GM19468 (cell line): Measurements from ENCODE around the gene DPP7.
A peak's percentile ranks its signal among the peaks of the same experiment; 100 is the strongest.
"Not testable (repeated sequence)": the region's sequence is repeated elsewhere in the genome, so short reads cannot be mapped to it uniquely, and the experiment has no call there.

Experiments
- ATAC-seq: cut with Tn5 transposase; IDR thresholded peaks from one replicate; pipeline ENCODE4 v1.9.1; 2021; ENCODE audit warnings: mild to moderate bottlenecking, moderate library complexity, moderate number of reproducible peaks; ENCODE audit not compliant: unreplicated experiment; ENCODE audit errors: extremely low read depth

The DPP7 gene

DNA sequence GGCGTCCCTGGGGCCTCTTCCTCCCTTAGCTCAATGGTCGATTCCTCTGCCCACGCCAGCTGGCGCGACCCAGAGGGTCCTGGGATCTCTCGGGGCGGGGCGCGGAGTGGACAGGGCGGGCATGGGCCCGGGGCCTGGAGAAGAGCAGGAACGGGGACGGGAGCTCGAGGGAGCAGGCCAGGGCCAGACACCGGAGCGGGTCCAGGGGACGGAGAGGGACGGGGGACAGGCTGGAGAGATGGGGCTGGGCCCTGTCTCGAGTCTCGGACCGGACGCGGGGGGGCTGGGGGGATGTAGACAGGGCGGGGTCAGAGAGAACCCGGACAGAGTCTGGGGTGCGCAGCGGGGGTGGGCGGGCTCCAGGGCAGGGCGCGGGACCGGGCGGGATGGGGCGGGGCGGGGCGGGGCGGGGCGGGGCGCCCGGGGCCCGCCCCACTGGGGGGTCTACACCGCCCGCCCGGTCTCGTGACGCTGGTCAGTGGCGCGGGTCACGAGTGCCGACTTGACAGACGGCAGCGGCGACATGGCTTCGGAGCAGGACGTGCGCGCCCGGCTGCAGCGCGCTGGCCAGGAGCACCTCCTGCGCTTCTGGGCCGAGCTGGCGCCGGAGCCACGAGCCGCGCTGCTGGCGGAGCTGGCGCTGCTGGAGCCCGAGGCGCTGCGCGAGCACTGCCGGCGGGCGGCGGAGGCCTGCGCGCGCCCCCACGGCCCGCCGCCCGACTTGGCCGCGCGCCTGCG lies 37.4 kb downstream of the DPP7 start, which contains the start of gene UAP1L1:
TSS of gene UAP1L1 (plus strand) at position 508 of the 738 bp plus-strand sequence. CDS start at position 524, 16 bp downstream.
- ATAC-seq = no peak

DNA sequence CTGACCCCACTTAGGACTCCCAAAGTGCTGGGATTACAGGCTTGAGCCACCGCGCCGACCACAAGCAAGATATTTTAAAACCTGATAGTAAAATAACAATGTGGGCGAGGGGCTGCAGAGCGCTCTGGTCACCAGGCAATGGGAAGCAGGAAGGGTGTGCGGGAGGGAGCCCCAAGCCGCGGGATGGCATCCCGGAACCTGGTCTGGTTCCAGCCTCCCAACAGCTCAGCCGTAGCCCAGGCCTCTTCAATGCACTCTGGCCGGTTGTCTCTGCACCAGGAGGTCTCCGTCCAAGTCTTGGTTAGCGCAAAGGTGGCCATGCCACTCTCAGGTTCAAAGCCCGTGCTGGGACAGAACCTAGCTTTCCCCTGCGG lies 37.9 kb downstream of the DPP7 start:
- no peak for ATAC-seq

DNA sequence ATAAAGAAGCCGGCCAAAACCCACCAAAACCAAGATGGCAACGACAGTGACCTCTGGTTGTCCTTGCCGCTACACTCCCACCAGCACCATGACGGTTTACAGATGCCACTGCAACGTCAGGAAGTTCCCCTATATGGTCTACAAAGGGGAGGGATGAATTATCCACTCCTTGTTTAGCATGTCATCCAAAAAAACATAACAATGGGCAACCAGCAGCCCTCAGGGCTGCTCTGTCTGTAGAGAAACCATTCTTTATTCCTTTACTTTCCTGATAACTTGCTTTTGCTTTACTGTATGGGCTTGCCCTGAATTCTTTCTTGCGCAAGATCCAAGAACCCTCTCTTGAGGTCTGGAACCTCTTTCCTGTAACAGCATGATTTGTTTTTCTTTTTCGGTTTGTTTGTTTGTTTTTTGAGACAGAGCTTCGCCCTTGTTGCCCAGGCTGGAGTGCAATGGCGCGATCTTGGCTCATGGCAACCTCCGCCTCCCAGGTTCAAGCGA lies 39.2 kb downstream of the DPP7 start:
- ATAC-seq = no peak

DNA sequence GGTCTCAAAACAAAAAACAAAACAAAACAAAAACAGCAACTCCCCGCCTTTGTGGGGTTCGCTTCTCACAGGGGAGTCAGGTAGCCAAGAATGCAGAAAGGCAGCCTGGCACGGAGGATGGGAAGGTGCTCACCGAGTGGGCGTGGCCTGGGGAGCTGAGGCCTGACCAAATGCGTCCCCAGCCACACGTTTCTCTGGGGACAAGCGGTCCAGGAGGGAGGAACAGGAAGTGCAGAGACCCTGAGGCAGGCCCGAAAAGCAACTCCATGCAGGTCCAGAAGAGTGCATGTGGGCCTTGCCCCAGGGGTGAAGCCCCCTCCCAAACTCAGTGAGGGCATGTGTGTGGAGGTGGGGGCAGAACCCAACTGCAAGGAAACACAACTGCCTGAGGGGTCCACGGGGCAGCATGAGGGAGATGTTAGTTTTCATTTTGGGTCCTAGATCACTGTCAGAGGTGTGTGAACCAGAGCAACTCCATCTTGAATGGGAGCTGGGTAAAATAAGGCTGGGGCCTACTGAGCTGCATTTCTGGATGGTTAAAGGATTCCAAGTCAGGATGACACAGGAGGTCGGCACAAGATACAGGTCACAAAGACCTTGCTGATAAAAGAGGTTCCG lies 39.8 kb downstream of the DPP7 start:
- no peak for ATAC-seq

DNA sequence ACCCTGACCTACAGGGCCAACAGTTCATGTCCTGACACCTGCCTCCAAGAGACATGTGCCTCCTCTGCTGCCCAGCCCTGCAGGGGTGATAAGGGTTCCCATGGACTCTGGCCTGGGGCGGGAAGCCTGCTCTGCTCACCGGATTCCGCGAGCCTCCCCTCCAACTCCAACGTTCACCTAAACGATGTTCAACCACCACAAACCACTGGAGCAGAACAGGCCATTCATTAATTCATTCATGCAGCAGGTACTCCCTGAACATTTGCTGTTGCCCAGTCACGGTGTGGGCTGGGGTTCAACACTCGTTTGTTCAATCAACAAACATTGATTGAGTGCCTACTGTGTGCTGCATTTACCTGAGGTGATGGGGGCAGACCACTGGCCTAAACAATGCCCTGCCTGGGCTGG lies 40.5 kb downstream of the DPP7 start:
- ATAC-seq = no peak

DNA sequence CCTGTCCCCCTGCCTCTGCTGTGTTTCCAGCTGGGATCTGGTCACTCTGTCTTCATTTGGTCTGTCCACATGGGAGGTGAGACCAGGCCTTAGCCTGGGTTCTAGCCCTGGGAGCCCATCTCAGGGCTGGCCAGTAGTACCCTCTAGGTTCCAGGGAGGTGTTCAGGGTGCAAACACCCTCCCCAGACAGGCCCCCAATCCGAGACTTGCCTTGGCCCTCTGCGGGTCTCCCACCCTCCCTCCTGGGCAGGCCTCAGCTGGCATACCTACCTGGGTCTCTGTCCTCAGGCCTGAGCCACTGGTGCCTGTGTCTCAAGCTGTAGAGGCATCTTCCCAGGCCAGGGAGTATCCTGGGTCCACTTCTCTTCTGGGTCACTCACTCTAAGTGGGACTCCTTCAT lies 43.3 kb downstream of the DPP7 start:
- ATAC-seq = no peak

DNA sequence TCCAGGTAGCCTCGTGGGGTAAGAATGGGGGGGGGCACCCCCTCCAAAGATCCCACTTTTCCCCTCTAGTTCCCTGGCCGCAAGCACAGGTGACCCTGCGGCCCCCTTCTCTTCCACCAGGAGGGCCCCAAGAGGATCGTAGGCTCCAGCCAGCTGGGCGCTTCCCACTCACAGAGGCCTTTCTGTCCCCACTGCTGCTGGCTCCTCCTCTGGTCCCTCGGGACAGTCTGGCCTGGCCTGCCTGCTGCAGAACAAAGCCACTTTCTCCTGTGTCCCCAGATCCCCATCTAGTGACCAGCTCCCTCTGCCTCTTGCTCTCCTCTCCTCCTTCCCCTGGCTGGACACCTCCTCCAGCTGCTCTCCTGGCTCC lies 43.6 kb downstream of the DPP7 start:
- no peak for ATAC-seq

DNA sequence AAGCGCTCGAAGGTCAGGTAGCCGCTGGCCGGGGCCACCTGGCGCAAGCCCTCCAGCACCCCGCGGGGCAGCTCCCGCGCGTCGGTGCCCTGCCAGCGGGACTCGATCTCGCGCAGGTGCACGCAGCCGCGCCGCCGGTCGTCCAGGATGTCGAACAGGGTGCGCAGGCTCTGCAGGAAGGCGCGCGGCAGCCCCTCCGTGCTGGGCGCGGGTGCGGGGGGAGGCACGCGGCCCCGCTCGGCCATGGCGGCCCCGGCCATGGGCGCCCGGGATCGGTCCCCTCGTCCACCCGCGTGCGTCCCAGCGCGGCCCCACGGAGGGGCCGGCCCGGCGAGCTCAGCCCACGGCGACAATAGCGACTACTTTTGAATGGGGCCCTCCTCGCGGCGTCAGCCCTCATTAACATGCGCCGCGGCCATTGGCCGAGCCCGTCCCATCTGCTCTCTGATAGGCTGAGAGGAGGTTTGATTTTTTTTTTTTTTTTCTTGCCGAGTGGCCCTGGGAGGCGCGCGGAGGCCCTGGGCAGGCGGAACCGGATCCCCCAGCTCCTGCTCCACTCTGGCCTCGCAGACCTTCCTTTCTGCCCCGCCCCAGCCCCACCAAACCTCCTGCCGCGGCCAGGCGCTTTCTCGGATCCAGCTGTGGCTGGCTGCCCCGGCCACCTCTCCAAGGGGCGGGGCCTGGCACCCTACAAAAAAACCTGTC lies 44.2 kb downstream of the DPP7 start, which contains the start of gene SAPCD2:
TSS of gene SAPCD2 (minus strand) at position 357 of the 705 bp plus-strand sequence. CDS start at position 260, 97 bp downstream.
- ATAC-seq = peak; percentile 64

DNA sequence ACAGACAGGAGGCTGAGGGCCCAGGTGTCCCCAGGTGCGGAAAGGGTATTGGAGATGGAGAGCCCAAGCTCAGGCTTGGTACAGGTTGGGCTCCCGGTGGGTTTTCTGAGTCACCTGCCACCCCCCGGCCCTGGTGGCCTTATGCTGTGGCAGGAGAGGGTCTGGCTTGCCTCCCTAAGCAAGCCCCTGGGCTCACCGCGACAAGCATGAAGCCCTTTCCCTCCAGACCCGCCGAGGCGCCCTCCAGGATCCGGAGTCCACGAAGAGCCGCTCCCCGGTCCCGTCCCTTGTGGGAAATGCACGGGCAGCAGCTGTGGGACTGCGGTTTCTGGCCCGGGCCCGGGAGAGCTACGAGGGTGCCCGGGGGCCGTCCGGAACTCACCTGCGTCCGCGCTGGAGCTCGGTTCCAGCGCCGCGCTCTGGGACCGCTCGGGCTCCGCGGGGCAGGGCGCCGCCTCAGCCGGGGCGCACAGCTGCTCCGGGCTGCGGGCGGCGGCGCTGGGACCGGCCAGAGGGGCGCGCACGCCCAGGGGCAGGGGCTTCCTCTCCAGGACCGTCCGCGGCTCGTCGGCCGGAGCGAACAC lies 44.9 kb downstream of the DPP7 start:
- ATAC-seq = no peak

DNA sequence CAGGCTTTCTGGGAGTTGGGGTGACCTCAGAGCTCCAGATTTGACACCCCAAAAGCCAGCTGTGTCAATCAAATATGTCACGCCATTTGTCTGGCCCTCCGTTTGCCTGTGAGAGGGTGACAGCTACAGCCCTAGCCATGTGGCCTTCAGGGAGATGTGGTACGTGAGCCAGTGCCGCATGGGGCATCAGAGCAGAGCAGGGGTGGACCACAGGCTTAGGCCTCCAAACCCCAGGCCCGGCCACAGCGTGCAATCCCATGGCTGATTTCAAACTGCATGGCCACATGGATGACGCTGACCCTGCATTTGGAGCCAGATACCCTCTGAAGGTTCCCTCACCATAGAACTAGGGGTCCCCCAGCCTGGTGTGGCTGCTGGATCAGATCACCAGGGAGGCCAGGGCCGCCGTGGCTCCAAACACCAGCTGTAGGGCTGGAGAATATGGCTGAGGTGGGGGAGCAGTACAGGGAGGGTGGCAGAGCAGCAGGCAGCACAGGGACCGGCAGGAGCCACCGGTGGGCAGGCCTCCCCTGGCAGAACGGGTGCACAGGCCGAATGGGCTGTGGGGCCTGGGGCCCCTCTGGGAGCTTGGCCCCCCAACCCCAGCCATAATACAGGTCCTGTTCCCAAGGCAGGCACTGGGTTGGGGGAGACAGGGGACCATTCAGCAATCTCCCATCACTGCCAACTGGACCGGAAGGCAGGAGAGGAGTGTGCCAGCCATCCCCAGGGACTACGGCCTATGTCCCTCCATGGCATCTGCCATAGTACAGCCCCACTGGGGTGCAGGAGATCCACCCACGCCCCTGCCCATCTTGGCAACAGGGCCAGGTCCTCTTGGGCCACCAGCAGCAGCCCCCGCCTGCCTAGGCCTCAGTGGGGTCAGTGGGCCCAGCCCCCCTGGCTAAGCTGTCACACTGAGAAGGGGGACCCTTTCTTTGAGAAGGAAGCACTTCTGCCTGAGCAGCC lies 45.7 kb downstream of the DPP7 start:
- no peak for ATAC-seq

DNA sequence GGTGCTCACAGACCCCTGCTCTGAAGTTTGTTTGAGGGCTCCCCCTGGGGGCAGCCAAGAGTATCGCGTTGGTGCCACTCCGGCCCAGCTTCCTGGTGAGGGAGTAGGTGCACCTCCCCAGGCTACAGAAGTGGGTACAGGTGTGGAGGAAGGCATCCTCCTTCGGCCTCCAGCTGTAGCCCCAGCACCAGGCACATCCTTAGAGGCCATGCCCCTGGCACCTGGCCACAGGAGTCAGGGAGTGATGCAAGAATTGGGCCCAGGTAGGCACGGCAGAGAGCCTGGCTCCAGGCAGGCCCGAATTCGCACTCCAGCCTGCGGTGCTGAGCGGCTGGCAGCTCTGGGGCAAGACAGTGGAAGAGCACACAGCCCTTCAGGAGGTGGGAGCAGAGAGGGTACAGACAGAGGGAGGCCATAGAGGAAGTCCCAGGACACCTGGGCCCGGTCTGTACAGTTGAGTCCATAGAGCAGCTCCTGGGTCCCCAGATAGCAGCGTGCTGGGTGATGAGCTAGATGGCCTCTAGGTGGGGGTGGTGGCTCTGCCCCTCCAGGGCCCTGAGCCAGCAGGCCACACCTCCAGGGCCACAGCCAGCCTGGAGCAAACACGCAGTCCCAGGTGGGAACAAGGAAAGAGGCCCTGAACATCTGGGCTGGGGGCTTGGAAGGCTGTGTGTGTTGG lies 46.5 kb downstream of the DPP7 start:
- no peak for ATAC-seq

DNA sequence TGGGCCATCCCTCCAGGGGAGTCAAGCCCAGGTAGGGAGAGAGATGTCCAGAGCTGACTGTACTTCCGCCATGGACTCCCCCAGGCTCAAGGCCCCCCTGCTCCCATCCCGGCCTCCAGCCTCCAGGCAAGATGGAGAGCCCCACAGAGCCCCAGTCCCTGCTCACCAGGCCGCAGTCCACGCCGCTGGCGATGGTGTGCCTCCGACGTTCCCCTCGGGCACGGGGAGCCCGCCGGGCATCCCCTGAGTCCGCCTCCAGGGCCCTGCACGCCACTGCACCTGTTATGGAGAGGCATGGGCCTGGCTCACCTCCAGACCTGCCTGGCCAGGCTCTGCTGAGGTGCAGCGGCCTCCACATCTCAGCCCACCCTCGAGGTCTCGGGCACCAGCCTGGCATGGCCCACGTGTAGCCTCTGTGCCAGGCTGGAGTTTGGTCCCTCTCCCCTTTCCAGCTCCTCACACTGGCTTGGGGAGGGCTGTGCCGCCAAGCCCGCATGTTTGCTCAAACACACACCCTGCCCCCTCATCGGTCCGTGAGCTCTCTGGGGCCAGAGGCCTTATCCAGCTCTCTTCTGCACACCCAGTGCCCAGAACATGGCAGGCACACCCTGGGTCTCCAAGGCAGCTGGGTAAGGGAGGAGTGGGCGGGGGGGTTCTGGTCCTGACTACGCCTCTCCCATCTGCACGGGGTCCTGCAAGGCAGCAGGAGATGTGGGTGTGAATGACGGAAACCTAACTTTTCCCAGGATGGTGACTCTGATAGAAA lies 48.3 kb downstream of the DPP7 start:
- no peak for ATAC-seq

DNA sequence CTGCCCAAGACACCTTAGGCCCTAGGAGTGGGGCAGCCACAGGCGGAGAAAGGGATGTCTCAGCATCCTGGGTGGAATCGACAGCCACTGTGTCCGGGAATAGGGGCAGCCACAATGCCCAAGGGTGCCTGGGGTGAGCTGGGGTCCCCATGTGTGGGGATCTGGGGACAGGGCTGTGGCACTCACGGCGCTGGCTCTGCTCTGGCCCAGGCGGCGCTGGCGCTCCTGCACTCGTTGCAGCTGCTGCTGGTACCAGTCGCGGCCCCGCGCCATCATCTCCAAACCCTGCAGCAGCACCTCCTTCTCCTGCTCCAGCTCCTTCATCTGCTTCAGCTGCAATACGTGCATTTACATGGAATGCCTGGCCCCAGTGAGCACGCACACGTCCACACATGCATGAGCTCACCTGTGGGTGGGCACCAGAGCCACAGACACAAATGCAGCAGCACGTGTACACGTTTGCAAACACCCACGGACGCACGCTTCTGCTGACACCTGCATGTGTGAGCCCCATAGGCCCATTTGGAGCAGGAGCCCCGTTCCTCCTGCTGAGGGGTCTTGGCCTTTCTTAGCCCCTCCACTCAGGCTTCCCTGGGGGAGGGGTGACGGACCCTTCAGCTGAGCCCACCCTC lies 49.1 kb downstream of the DPP7 start:
- ATAC-seq = no peak

DNA sequence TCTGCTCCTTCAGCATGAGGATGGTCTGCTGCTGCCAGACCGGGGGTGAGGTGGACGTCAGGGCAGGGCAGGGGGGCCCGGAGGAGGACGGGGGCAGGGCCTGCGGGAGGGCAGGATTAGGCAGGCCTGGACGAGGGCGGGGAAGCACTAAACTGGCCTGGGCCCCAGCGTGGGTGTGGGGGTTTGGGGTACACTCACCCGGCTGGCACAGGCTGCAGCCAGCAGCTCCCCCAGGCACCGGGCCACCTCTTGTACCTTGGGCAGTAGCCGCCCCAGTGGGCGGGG lies 49.7 kb downstream of the DPP7 start:
- ATAC-seq = no peak

DNA sequence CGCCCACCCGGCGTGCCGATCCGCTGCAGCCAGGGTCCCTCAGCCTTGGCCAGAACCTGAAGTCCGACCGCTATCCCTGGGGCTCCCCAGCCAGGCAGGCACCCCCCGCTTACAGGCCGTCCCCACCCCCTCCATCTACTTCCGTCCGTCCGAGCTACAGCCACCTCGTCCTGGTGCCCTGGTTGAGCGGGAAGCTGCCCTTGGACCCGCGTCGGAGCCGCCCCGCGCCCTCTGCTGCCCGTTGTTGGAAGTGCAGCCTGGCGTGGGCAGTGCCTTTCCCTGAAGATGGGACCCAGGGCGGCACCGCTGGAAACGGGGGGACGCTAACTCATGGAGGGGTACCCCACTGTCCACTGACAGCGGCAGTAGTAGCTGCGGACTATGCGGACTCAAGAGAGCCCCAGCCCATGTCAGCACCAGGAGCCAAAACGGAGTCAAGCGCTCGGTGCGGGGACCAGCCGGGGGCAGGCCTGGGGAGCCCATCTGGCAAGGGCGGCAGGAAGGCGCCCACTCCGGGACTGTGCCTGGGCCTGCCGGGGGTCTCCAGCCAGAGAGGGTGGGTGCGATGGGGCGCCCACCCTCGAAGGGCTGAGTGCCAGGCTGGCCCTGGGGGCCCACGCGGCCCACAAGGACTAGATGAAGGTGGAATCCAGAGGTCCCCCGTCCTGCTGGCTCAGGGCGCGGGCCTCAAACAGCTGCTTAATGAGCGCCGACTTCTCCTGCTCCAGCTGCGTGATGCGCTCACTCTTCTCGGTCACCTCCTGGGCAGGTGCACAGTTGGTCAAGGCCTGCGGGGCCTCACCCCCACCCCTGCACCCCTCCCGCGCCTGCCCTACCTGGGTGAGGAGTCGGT lies 50.3 kb downstream of the DPP7 start:
- ATAC-seq = no peak

DNA sequence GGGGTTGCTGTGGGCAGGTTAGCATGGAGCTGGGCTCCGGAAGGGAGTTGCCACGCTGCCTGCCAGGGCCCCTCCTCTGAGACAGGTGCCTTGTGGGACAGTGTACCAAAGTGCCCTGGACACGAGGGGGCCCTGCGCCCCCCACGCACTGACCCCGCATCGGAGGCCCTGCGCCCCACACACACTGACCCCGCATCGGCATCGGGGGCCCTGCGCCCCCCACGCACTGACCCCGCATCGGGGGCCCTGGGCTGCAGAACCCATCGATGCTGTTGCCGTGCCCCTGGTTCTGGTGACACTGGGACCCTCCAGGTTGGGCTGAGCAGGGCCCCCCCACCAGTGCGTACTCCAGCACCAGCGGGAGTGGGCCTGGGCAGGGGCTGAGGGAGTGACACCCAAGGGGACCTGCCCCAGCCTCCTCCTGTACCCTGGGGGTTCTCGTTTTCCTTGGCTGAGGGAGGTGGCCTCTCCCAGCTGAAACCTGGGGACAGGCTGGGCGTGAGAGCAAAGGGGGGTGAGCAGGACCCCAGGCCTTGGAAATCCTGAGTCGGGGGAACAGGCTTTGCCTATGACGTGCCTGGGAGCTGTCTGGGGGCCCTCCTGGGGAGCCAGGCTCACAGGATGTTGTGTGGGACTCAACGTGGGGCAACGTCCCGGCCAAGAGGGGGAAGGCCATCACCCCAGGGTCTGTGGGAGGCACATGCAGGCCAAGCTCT lies 51.1 kb downstream of the DPP7 start:
- no peak for ATAC-seq

DNA sequence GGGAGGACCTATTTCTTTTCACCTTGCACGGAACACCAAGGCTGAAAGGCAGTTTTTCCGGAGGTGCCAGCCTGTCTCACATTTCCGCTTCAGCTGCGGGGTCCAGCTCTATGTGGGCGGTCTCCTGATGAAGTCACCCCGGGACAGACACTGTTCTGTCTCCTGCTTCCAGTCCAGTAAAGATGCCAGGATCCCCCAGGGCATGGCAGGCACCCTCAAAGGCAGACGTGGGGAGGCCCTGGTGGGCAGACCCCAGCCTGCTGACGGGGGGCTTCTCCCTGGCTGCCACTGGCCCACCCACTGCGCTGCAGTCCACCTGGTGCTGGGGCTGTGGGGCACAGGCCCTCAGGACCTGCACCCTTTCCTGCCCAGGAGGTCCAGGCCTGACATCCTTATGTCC lies 51.7 kb downstream of the DPP7 start:
- ATAC-seq = not testable (repeated sequence)
